Measurements from ENCODE around the gene PORCN. TPM values are rescaled to one million over a fixed set of nuclear protein-coding genes. Genes with fewer than 3 reads are reported as not detected.

PORCN gene
- total and polyA plus RNA-seq, 9 of the 15 experiments (the other 6 are each of a cell fraction or from before 2014, with no cell fraction given) = 0.34 to 5.1 (median 2.8) TPM

GRCh38 chrX:48475774-48476577 is 32.8 kb upstream of the PORCN start, which contains the start of gene FTSJ1 (continued):
- peak; percentile 28; the same call in 1 of the 2 replicates for TF ChIP-seq SREBF1 (IDR thresholded peaks at IDR 0.05; ENCODE audit: borderline replicate concordance, low read depth, low read length)
- TF ChIP-seq NFATC3 (IDR thresholded peaks at IDR 0.05) = no peak
- no peak for TF ChIP-seq ZBTB43 (CRISPR knock-in tag; IDR thresholded peaks at IDR 0.05)
- peak; percentile 66; the same call in 1 of the 2 replicates for TF ChIP-seq ETV5 (CRISPR knock-in tag; IDR thresholded peaks at IDR 0.05; ENCODE audit: low read depth)
- no peak for TF ChIP-seq MCM3 (IDR thresholded peaks at IDR 0.05)
- no peak for TF ChIP-seq ZNF212 (CRISPR knock-in tag; IDR thresholded peaks at IDR 0.05)
- no peak for TF ChIP-seq ZNF695 (CRISPR knock-in tag; IDR thresholded peaks at IDR 0.05)
- TF ChIP-seq ZNF551 (CRISPR knock-in tag; IDR thresholded peaks at IDR 0.05) = no peak
- TF ChIP-seq RFX5 (IDR thresholded peaks at IDR 0.05; ENCODE audit: low read depth, low read length) = 0 out of 2 replicates have a peak, but pooled peaks have one; percentile 23
- TF ChIP-seq TOE1 (IDR thresholded peaks at IDR 0.05; ENCODE audit: borderline replicate concordance) = no peak
- TF ChIP-seq TOE1 (CRISPR knock-in tag; IDR thresholded peaks at IDR 0.05; ENCODE audit: borderline replicate concordance, low read depth) = no peak
- TF ChIP-seq L3MBTL2 (IDR thresholded peaks at IDR 0.05) = peak; percentile 86
- no peak for TF ChIP-seq PRMT5 (CRISPR knock-in tag; IDR thresholded peaks at IDR 0.05)
- TF ChIP-seq HDAC8 (tag; IDR thresholded peaks at IDR 0.05) = 0 out of 2 replicates have a peak, but pooled peaks have one; percentile 60
- peak; percentile 90 for TF ChIP-seq HCFC1 (IDR thresholded peaks at IDR 0.05; ENCODE audit: low read depth, low read length)
- no peak for TF ChIP-seq ZNF668 (CRISPR knock-in tag; IDR thresholded peaks at IDR 0.05)
- no peak for TF ChIP-seq UBTF (IDR thresholded peaks at IDR 0.05; ENCODE audit: borderline replicate concordance in 1 of 2, low read depth in 2 of 2, low read length in 2 of 2)
- peak; percentile 56 for TF ChIP-seq SUPT5H (IDR thresholded peaks at IDR 0.05)
- TF ChIP-seq RFX1 (IDR thresholded peaks at IDR 0.05) = no peak
- peak; percentile 78 for TF ChIP-seq VEZF1 (CRISPR knock-in tag; IDR thresholded peaks at IDR 0.05)
- TF ChIP-seq LEF1 (IDR thresholded peaks at IDR 0.05) = no peak
- TF ChIP-seq XRCC5 (IDR thresholded peaks at IDR 0.05; ENCODE audit: low read depth, low read length) = 0 out of 2 replicates have a peak, but pooled peaks have one; percentile 48
- no peak for TF ChIP-seq NR3C1 (CRISPR knock-in tag; IDR thresholded peaks at IDR 0.05)
- peak; percentile 56 for TF ChIP-seq RBBP5 (IDR thresholded peaks at IDR 0.05; ENCODE audit: borderline replicate concordance, insufficient read depth, low read length, poor library complexity, severe bottlenecking)
- TF ChIP-seq CTBP1 (IDR thresholded peaks at IDR 0.05; ENCODE audit: borderline replicate concordance) = peak; percentile 73; the same call in 1 of the 2 replicates
- TF ChIP-seq HDAC1 (IDR thresholded peaks at IDR 0.05) = peak in 1 of 2 experiments; percentile 79; a peak in 2 of 4 replicates
